HG02798 (cell line): ENCODE measurements around the gene SLAMF7.
"Not testable (repeated sequence)": the region's sequence is repeated elsewhere in the genome, so short reads cannot be mapped to it uniquely, and the experiment has no call there.

Experiments
- ATAC-seq: cut with Tn5 transposase; IDR thresholded peaks from one replicate; pipeline ENCODE4 v1.9.1; 2021; ENCODE audit warnings: mild to moderate bottlenecking; ENCODE audit not compliant: unreplicated experiment, poor library complexity

The SLAMF7 gene

GRCh38 chr1:160767395-160768294 lies 28.6 kb downstream of the SLAMF7 start:
- peak; percentile 74 for ATAC-seq

GRCh38 chr1:160768295-160768657 lies 29.2 kb downstream of the SLAMF7 start:
- ATAC-seq, result peak; percentile 80

- ATAC-seq, result no peak
Observed at GRCh38 chr1:160772331-160772730, 33.3 kb downstream of the SLAMF7 start.

GRCh38 chr1:160773093-160773492 lies 34.0 kb downstream of the SLAMF7 start:
- ATAC-seq, result no peak

- no peak for ATAC-seq
Observed at GRCh38 chr1:160774886-160775719, 36.1 kb downstream of the SLAMF7 start.

GRCh38 chr1:160776178-160776577 lies 37.1 kb downstream of the SLAMF7 start:
- no peak for ATAC-seq

GRCh38 chr1:160777486-160778089 lies 38.5 kb downstream of the SLAMF7 start:
- no peak for ATAC-seq

GRCh38 chr1:160778976-160779375 lies 39.9 kb downstream of the SLAMF7 start:
- ATAC-seq, result no peak

- ATAC-seq, result no peak
Observed at GRCh38 chr1:160779626-160780397, 40.8 kb downstream of the SLAMF7 start.

- ATAC-seq, result no peak
Observed at GRCh38 chr1:160780398-160780755, 41.3 kb downstream of the SLAMF7 start.

GRCh38 chr1:160781186-160781766 lies 42.2 kb downstream of the SLAMF7 start:
- no peak for ATAC-seq

- ATAC-seq, result peak; percentile 86
Observed at GRCh38 chr1:160781914-160782689, 43.1 kb downstream of the SLAMF7 start.

GRCh38 chr1:160782988-160783765 lies 44.1 kb downstream of the SLAMF7 start:
- ATAC-seq, result not testable (repeated sequence)

- ATAC-seq, result no peak
Observed at GRCh38 chr1:160789051-160789701, 50.1 kb downstream of the SLAMF7 start.

- peak; percentile 86 for ATAC-seq
Observed at GRCh38 chr1:160789702-160790611, 50.9 kb downstream of the SLAMF7 start.

GRCh38 chr1:160794376-160794775 lies 55.3 kb downstream of the SLAMF7 start:
- ATAC-seq, result no peak

GRCh38 chr1:160795951-160796383 lies 56.9 kb downstream of the SLAMF7 start, which contains the start of gene LY9:
TSS of gene LY9 (plus strand) at chr1:160796174. CDS start at chr1:160796188, 14 bp downstream.
- ATAC-seq, result peak; percentile 81
